GM20000 (cell line): Measurements from ENCODE around the gene HPD.

Experiments used
- DNase-seq: peaks from one replicate; pipeline ENCODE4 v3.0.0; 2012; ENCODE audit warnings: low spot score
- CTCF ChIP-seq: IDR thresholded peaks from 2 replicates; pipeline ENCODE4 v1.5.1; 2012; ENCODE audit warnings: mild to moderate bottlenecking, control low read depth; ENCODE audit errors: extremely low read depth, missing control alignments

The HPD gene

GRCh38 chr12:121811434-121812319, 47.0 kb downstream of the HPD start:
- peak; percentile 96 for DNase-seq
- peak; percentile 91 for TF ChIP-seq CTCF

- DNase-seq = no peak
Measured at GRCh38 chr12:121810833-121811433, 47.7 kb downstream of the HPD start.

GRCh38 chr12:121810234-121810817, 48.3 kb downstream of the HPD start:
- no peak for TF ChIP-seq CTCF
- no peak for DNase-seq

More at GRCh38 chr12:121810833-121811433, 47.7 kb downstream of the HPD start:
- TF ChIP-seq CTCF = no peak

GRCh38 chr12:121809712-121810116, 48.9 kb downstream of the HPD start:
- DNase-seq = no peak
- TF ChIP-seq CTCF = no peak

- TF ChIP-seq CTCF = no peak
Measured at GRCh38 chr12:121808623-121809022, 50.0 kb downstream of the HPD start.

GRCh38 chr12:121807642-121808347, 50.9 kb downstream of the HPD start:
- no peak for TF ChIP-seq CTCF
- DNase-seq = no peak

More at GRCh38 chr12:121808623-121809022, 50.0 kb downstream of the HPD start:
- DNase-seq = no peak
